DMS 273 treated with DMSO at 0.1 percent for 48 hours (cell line): ENCODE data around the gene FUCA1.
"Not testable (repeated sequence)": the region's sequence is repeated elsewhere in the genome, so short reads cannot be mapped to it uniquely, and the experiment has no call there.

Experiments used
- DNase-seq: peaks from one replicate; lab custom pipeline; 2025; lab: John Stamatoyannopoulos, UW

The FUCA1 gene

GRCh38 chr1:23895993-23896392 lies 27.9 kb upstream of the FUCA1 start:
- DNase-seq = no peak

- DNase-seq = no peak
These were observed 27.0 kb upstream of the FUCA1 start for GRCh38 chr1:23895082-23895481.

GRCh38 chr1:23889074-23889473 lies 21.0 kb upstream of the FUCA1 start:
- DNase-seq = no peak

GRCh38 chr1:23885222-23885621 lies 17.1 kb upstream of the FUCA1 start:
- DNase-seq = no peak

- no peak for DNase-seq
These were observed 14.7 kb upstream of the FUCA1 start for GRCh38 chr1:23882746-23883145.

GRCh38 chr1:23879809-23880208 lies 11.7 kb upstream of the FUCA1 start:
- DNase-seq = no peak

GRCh38 chr1:23878668-23879067 lies 10.6 kb upstream of the FUCA1 start:
- no peak for DNase-seq

- no peak for DNase-seq
These were observed 7.3 kb upstream of the FUCA1 start for GRCh38 chr1:23875382-23875781.

- DNase-seq = no peak
These were observed 4.3 kb upstream of the FUCA1 start for GRCh38 chr1:23872421-23872820.

- no peak for DNase-seq
These were observed 961 bp upstream of the FUCA1 start for GRCh38 chr1:23869051-23869450.

GRCh38 chr1:23868557-23869016 lies 497 bp upstream of the FUCA1 start:
- DNase-seq = no peak

- no peak for DNase-seq
These were observed 572 bp downstream of the FUCA1 start for GRCh38 chr1:23867542-23867894.

GRCh38 chr1:23865543-23865930 lies 2.6 kb downstream of the FUCA1 start:
- DNase-seq = no peak

- DNase-seq = no peak
These were observed 3.1 kb downstream of the FUCA1 start for GRCh38 chr1:23864801-23865542.

- DNase-seq = no peak
These were observed 5.5 kb downstream of the FUCA1 start for GRCh38 chr1:23862640-23863039.

GRCh38 chr1:23854568-23854967 lies 13.5 kb downstream of the FUCA1 start:
- DNase-seq = no peak

GRCh38 chr1:23853124-23853523 lies 15.0 kb downstream of the FUCA1 start:
- DNase-seq = not testable (repeated sequence)

- DNase-seq = not testable (repeated sequence)
These were observed 16.7 kb downstream of the FUCA1 start for GRCh38 chr1:23851406-23851805.

- DNase-seq = no peak
These were observed 19.1 kb downstream of the FUCA1 start for GRCh38 chr1:23848673-23849616.

GRCh38 chr1:23847482-23848095 lies 20.5 kb downstream of the FUCA1 start:
- DNase-seq = not testable (repeated sequence)

- no peak for DNase-seq
These were observed 22.9 kb downstream of the FUCA1 start for GRCh38 chr1:23845163-23845562.

GRCh38 chr1:23843644-23844043 lies 24.4 kb downstream of the FUCA1 start:
- DNase-seq = no peak

- DNase-seq = peak; percentile 45
These were observed 29.7 kb downstream of the FUCA1 start for GRCh38 chr1:23838401-23838866.
